Upper lobe of left lung (tissue), 6 donors: ENCODE data around the gene CETN2. TPM values are rescaled to one million over a fixed set of nuclear protein-coding genes. Genes with fewer than 3 reads are reported as not detected.

ENCODE experiments used
- ATAC-seq, 2 donors: fragments of 200-7000 bp; cut with Tn5 transposase; one replicate each; pipeline ENCODE4 v1.9.1; 2022; ENCODE audit warnings: mild to moderate bottlenecking in 2 of 2, moderate library complexity in 2 of 2; ENCODE audit not compliant: low FRiP score in 2 of 2
- DNase-seq, 2 donors: peaks; one replicate each; pipeline ENCODE4 v3.0.0-alpha.2; 2019 to 2020
- H3K27ac ChIP-seq, 4 donors: fragments of 200-600 bp; sonication (generic); one replicate each; pipeline ENCODE4 v1.5.1; 2016 to 2019
- H3K27me3 ChIP-seq, 4 donors: fragments of 200-600 bp; sonication (generic); one replicate each; pipeline ENCODE4 v1.5.1; 2017 to 2019
- H3K36me3 ChIP-seq, 4 donors: fragments of 200-600 bp; sonication (generic); one replicate each; pipeline ENCODE4 v1.5.1; 2016 to 2019
- H3K4me1 ChIP-seq, 4 donors: fragments of 200-600 bp; sonication (generic); one replicate each; pipeline ENCODE4 v1.5.1; 2018 to 2019
- H3K4me3 ChIP-seq, 4 donors: fragments of 200-600 bp; sonication (generic); one replicate each; pipeline ENCODE4 v1.5.1; 2017 to 2019; ENCODE audit warnings: mild to moderate bottlenecking in 2 of 4, moderate library complexity in 1 of 4
- H3K9me3 ChIP-seq, 4 donors: fragments of 200-600 bp; sonication (generic); one replicate each; pipeline ENCODE4 v1.5.1; 2018 to 2019
- CTCF ChIP-seq, 6 experiments: fragments of 450-650 bp in 4 of 6; fragments of 200-600 bp in 2 of 6; sonication (generic) in 2 of 6; IDR thresholded peaks; one replicate each; pipeline ENCODE4 v1.5.1; 2016 to 2019; ENCODE audit warnings: antibody characterized with exemption in 6 of 6
- EP300 ChIP-seq, 4 donors: sonication (generic); formaldehyde crosslinking; IDR thresholded peaks; one replicate each; pipeline ENCODE4 v1.5.1; 2017; ENCODE audit warnings: antibody characterized with exemption in 4 of 4, control low read depth in 2 of 4
- POLR2A ChIP-seq, 4 donors: fragments of 450-650 bp; IDR thresholded peaks; one replicate each; pipeline ENCODE4 v1.5.1; 2016 to 2017; ENCODE audit warnings: antibody characterized with exemption in 4 of 4, mild to moderate bottlenecking in 2 of 4
- POLR2AphosphoS5 ChIP-seq, 2 donors: sonication (generic); formaldehyde crosslinking; IDR thresholded peaks; one replicate each; pipeline ENCODE4 v1.5.1; 2017; ENCODE audit warnings: antibody characterized with exemption in 2 of 2
- WGBS, 2 donors: methylation state at CpG; one replicate each; pipeline ENCODE4 v1.1.5; 2017 to 2018; 5-methylcytosine and 5-hydroxymethylcytosine counted together
- total RNA-seq, 6 donors: library from RNA; depleted of rRNA in 4 of 6; stranded (reverse); fragments of >200 nt in 4 of 6; gene quantifications; one replicate each; pipeline versions ENCODE4 v1.1.0 to v1.2.1, GENCODE V29; 2016 to 2021
- donor health status: DM: no; HTN: no; CAD: no; lungs with moderate emphysema.
- donor health status: DM: no; HTN: yes; CAD: no; lungs with severe emphysema.

Gene CETN2
- total RNA-seq, 6 donors from 2014 or later, result 21.1 to 89.4 (median 32.5) TPM

GRCh38 chrX:152817078-152817764 is 13.3 kb downstream of the CETN2 start:
- H3K36me3 ChIP-seq, result no peaks in the 10 kb centered on the region
- ATAC-seq (no peak), DNase-seq (no peak)
- H3K4me1 ChIP-seq, result no peaks in the 10 kb centered on the region
- no peaks in the 10 kb centered on the region for H3K27me3 ChIP-seq
- no peak overlapping the region for H3K4me3 ChIP-seq
- WGBS, 2 donors, result 18 to 33% methylated on average over 5 to 6 of the region's 6 CpGs
- no peak overlapping the region for H3K27ac ChIP-seq
- no peak for TF ChIP-seq POLR2AphosphoS5 (IDR thresholded peaks at IDR 0.05)
- no peak for TF ChIP-seq POLR2A (IDR thresholded peaks at IDR 0.05)
- H3K9me3 ChIP-seq, result no peaks in the 10 kb centered on the region

GRCh38 chrX:152814048-152814447 is 16.5 kb downstream of the CETN2 start:
- Histone ChIP-seq H3K36me3 (no peaks in the 10 kb centered on the region), H3K27ac (no peak overlapping the region), H3K4me3 (no peak overlapping the region), H3K4me1 (no peaks in the 10 kb centered on the region), H3K9me3 (no peaks in the 10 kb centered on the region), H3K27me3 (no peaks in the 10 kb centered on the region)
- no peak for TF ChIP-seq CTCF (IDR thresholded peaks at IDR 0.05)
- TF ChIP-seq POLR2AphosphoS5 (IDR thresholded peaks at IDR 0.05), result no peak
- no peak for TF ChIP-seq POLR2A (IDR thresholded peaks at IDR 0.05)
- TF ChIP-seq EP300 (IDR thresholded peaks at IDR 0.05), result no peak
- no peak for DNase-seq
- 68 to 76% methylated on average over 5 of the region's 5 CpGs for WGBS, 2 donors
- no peak for ATAC-seq

- Histone ChIP-seq H3K4me3 (no peak overlapping the region), H3K27ac (no peak overlapping the region), H3K27me3 (no peaks in the 10 kb centered on the region), H3K9me3 (no peaks in the 10 kb centered on the region), H3K36me3 (no peaks in the 10 kb centered on the region), H3K4me1 (no peaks in the 10 kb centered on the region)
- ATAC-seq (no peak), DNase-seq (no peak)
- 53 to 61% methylated on average over 5 of the region's 5 CpGs for WGBS, 2 donors
- no peak for TF ChIP-seq CTCF (IDR thresholded peaks at IDR 0.05)
- no peak for TF ChIP-seq POLR2AphosphoS5 (IDR thresholded peaks at IDR 0.05)
- TF ChIP-seq POLR2A (IDR thresholded peaks at IDR 0.05), result no peak
- TF ChIP-seq EP300 (IDR thresholded peaks at IDR 0.05), result no peak
Observed at GRCh38 chrX:152813206-152813605, 17.4 kb downstream of the CETN2 start.

DNA sequence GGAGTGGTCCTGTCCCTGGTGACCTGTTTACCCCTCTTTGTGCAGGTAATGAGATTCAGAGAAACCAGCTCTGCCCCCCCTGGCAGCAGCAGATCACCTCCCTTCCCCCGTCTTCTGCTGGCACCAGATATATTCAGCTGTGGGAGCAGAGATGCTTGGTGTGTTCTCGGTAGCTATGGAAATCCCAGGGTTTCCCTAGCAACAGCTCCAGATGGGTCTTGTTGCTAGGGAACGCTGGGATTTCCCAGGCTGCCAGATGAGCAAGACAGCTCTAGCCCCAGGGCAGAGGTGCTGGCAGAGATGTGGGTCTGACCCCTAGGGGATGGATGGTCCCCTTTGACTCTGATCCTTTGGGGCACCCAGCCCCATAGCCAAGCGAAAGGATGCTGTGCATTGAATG is 20.2 kb downstream of the CETN2 start:
- 60 to 86% methylated on average over 1 to 4 of the region's 4 CpGs for WGBS, 2 donors
- TF ChIP-seq CTCF (IDR thresholded peaks at IDR 0.05), result no peak
- no peak for TF ChIP-seq EP300 (IDR thresholded peaks at IDR 0.05)
- TF ChIP-seq POLR2A (IDR thresholded peaks at IDR 0.05), result no peak
- TF ChIP-seq POLR2AphosphoS5 (IDR thresholded peaks at IDR 0.05), result no peak
- no peaks in the 10 kb centered on the region for H3K9me3 ChIP-seq
- H3K27me3 ChIP-seq, result no peaks in the 10 kb centered on the region
- H3K4me3 ChIP-seq, result no peak overlapping the region
- DNase-seq (no peak), ATAC-seq (no peak)
- H3K4me1 ChIP-seq, result no peaks in the 10 kb centered on the region
- H3K27ac ChIP-seq, result no peak overlapping the region
- H3K36me3 ChIP-seq, result no peaks in the 10 kb centered on the region

- no peak overlapping the region for H3K27ac ChIP-seq
- WGBS, 2 donors, result 77 to 80% methylated on average over 4 of the region's 4 CpGs
- no peak overlapping the region for H3K4me3 ChIP-seq
- H3K4me1 ChIP-seq, result no peaks in the 10 kb centered on the region
- DNase-seq (no peak), ATAC-seq (no peak)
- no peaks in the 10 kb centered on the region for H3K36me3 ChIP-seq
- H3K27me3 ChIP-seq, result no peaks in the 10 kb centered on the region
- no peaks in the 10 kb centered on the region for H3K9me3 ChIP-seq
- TF ChIP-seq CTCF (IDR thresholded peaks at IDR 0.05), result no peak
Observed at GRCh38 chrX:152806035-152806434, 24.5 kb downstream of the CETN2 start.
